ENCODE measurements around the gene ZNF675.
"Not testable (repeated sequence)": the region's sequence is repeated elsewhere in the genome, so short reads cannot be mapped to it uniquely, and the experiment has no call there.

ZNF675 gene

DNA sequence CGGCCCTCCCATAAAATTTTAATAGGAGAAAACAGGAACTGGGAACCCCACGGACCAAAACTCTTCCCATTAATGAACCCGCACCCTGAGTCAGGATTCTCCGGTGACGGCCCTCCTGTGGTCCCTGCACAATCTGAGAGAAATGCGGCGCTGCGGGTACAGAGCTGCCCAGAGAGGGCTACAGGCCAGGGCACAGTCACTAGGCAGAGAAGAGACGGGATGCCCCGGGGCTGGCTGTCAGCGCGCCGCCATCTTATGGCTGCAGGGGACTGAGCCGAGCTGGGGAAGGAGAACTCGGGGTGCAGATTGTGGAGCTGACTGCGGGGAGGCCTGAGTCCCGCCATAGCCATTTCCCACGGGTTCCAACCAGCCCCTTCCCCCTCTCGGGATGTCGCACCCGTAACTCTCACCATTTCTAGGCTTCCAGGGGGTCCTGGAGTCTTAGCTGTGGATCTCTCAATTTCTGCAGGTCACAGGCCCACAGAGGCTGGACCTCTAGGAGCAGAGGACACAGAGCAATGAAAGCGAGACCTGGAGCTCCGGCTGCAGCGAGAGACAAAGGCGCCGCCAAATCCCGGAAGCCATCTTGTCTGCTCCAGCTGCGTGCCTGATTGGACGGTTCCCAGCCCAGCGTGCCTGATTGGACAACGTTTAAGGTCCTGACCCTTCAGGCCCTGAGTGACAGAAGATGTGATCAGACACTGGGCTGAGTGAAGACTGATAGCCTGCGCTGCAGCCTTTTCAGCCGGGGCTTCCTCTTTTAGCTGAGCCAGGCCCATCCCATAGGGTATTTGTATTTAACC lies at the start of gene ZNF675:
TSS of gene ZNF675 (minus strand) at position 592 of the 803 bp plus-strand sequence. CDS start at position 413, 179 bp downstream.
- FAIRE-seq = peak; percentile 96
- DNase-seq (ENCODE audit: insufficient read length, low spot score) = peak; percentile 46

DNA sequence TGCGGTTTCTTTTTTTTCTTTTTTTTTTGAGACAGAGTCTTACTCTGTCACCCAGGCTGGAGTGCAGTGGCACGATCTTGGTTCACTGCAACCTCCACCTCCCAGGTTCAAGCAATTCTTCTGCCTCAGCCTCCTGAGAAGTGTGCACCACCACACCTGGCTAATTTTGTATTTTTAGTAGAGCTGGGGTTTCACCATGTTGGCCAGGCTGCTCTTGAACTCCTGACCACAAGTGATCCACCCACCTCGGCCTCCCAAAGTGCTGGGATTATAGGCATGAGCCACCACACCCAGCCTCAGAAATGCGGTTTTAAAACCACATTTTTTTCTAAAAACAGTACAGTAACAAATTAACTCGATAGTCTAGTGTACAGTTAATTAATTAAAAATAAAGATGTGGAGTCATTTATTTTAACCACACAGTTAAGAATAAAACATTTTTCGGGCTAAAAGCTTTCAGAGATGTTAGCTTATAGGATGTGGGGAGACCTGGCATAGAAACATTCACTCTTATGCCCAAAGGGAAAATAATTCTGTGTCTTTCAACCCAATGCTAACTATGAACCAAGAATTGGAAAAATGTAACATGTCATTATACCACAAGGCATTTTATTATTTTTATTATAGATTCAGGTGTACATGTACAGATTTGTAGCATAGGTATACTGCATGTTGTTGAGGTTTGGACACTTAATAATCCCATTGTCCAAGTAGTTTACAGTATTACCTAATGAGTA lies 43.9 kb upstream of the ZNF675 start:
- DNase-seq (ENCODE audit: insufficient read length, low spot score); FAIRE-seq: not testable (repeated sequence)

DNA sequence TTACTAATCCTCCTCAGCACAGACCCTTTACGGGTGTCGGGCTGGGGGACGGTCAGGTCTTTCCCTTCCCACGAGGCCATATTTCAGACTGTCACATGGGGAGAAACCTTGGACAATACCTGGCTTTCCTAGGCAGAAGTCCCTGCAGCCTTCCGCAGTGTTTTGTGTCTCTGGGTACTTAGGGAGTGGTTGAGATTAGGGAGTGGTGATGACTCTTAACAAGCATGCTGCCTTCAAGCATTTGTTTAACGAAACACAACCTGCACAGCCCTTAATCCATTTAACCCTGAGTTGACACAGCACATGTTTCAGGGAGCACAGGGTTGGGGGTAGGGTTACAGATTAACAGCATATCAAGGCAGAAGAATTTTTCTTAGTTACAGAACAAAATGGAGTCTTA lies 37.1 kb upstream of the ZNF675 start:
- not testable (repeated sequence) for FAIRE-seq; DNase-seq (ENCODE audit: insufficient read length, low spot score)

DNA sequence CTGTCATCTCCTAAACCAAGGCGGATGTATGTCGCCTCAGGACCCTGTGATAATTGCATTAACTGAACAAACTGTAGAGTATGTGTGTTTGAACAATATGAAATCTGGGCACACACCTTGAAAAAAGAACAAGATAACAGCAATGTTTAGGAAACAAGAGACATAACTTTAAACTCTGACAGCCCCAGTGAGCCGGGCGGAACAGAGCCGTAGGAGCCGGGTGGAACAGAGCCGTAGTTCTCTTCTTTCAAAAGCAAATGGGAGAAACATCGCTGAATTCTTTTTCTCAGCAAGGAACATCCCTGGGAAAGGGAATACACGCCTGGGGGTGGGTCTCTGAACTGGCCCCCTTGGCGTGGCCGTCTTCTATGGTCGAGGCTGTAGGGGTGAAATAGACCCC lies 31.8 kb upstream of the ZNF675 start:
- DNase-seq (ENCODE audit: insufficient read length, low spot score) (no peak), FAIRE-seq (no peak)

DNA sequence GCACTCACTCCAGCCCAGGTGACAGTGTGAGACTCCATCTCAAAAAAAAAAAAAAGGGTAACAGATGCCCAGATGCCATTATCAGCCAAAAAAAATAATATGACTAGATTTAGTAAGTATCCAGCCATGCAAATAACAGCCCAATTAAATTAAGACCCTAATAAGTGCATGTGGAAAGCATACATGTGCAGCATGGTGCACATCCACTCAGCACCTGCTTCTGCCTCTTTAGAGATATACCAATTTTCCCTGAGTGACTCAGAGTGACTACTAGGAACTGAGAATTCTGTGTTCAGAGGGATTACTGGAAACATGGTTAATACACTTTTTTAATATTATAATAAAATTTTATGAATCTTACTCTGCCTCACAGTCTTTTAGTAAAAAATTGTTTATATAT lies 29.8 kb upstream of the ZNF675 start:
- no peak for DNase-seq (ENCODE audit: insufficient read length, low spot score)
- no peak for FAIRE-seq

DNA sequence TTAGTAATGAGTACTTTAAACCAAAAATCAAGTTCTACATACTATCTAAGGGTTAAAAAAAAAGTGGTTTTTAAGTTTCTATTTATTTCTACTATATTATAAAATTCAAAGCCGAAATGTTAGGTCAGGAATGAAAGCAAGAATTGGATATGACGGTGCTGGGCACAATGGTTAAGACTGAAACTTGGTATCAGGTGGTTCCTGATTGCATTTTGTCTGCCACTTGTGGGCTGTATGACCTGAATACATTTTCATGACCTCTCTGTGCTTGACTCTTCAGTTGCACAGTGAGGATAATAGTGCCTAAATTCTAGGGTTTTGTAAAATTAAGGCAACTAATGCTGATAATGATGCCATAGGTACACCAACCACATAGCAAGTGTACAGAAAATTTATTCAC lies 22.3 kb upstream of the ZNF675 start:
- DNase-seq (ENCODE audit: insufficient read length, low spot score) (no peak), FAIRE-seq (no peak)

DNA sequence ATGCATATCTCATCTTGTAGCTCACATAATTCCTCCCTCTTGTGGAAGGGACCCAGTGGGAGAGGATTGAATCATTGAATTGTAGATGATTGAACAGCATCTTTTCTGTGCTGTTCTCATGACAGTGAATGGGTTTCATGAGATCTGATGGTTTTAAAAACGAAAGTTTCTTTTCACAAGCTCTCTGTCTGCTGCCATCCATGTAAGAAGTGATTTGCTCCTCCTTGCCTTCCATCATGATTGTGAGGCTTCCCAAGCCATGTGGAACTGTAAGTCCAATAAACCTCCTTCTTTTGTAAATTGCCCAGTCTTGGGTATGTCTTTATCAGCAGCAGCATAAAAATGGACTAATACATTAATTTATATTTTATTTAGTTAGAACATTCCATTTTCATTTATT lies 19.6 kb upstream of the ZNF675 start:
- no peak for FAIRE-seq
- DNase-seq (ENCODE audit: insufficient read length, low spot score) = no peak

DNA sequence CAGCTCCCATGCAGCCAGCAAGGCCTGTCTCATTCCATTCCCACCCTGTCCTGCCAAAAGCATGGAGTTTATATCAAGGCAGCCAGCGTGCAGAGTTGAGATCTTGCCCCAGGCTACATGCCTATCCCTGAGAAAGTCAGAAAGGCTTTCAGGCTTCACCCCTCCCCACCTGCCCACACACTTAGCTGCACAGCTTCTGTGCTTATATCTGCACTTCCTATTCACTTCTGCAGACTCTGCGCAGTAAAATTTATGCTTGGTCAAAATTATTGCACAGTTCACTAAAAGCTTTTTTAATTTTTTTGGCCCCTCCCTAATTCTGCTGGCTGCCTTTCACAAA lies 12.5 kb upstream of the ZNF675 start:
- no peak for FAIRE-seq

DNA sequence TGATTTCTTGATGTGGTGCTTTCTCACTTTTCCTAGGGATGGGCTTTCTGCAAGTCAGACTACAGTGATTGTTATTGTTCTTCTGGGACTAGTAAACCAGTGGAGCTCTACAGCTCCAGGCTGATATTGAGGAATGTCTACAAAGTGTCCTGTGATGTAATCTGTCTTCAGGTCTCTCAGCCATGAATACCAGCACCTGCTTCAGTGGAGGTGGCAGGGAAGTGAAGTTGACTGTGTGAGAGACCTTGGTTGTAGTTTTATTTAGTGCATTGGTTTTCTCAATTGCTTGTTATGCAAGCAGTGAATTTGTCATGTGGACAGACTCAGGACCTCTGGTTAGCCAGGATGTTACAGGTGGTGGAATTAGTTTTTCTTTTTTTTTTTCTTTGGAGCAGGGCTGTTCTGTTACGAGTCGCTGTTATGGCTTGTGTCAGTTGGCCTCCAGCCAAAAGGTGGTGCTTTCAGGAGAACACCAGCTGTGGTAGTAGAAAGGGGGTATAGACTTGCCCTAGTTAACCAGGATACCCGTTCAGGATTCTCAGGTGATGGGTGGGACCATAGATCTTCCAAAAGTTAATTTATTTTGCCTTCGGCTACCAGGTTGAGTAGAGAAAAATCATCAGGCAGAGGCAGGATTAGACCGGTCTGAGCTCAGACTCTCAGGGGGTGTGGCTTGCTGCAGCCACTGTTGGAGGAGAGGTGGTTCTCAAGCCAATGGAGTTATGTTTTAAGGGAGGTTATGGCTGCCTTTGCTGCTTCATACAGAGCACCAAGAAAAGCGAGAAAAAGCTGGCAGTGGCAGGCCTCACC lies 11.9 kb upstream of the ZNF675 start:
- no peak for FAIRE-seq
- no peak for DNase-seq (ENCODE audit: insufficient read length, low spot score)

More for the DNA sequence above, 12.5 kb upstream of the ZNF675 start:
- DNase-seq (ENCODE audit: insufficient read length, low spot score) = no peak

DNA sequence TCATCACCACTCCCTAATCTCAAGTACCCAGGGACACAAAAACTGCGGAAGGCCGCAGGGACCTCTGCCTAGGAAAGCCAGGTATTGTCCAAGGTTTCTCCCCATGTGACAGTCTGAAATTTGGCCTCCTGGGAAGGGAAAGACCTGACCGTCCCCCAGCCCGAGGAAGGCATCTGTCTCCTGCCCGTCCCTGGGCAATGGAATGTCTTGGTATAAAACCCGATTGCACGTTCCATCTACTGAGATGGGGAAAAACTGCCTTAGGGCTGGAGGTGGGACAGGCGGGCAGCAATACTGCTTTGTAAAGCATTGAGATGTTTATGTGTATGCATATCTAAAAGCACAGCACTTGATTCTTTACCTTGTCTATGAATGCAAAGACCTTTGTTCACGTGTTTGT lies 5.9 kb upstream of the ZNF675 start:
- FAIRE-seq = not testable (repeated sequence)

DNA sequence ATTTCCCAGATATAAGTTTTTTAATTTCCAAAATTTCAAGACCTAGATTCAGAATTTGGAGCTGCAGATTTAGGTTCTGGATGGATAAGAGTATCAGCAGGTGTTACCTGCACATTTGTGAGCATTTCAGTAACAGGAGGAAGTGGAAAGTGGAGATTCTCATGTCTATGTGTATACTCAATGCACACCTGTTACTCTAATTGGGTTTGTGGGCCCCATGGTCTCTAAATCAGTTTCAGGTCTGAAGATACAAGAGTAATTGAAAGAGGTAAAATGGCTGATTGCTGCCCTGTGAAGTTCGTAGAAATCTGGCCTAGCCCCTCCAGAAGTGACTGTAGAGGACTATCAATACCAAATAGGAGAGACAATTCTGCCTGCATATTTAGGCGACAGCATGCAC lies 13.9 kb downstream of the ZNF675 start:
- FAIRE-seq = no peak
- DNase-seq (ENCODE audit: insufficient read length, low spot score) = no peak

More for the DNA sequence above, 5.9 kb upstream of the ZNF675 start:
- DNase-seq (ENCODE audit: insufficient read length, low spot score) = not testable (repeated sequence)

DNA sequence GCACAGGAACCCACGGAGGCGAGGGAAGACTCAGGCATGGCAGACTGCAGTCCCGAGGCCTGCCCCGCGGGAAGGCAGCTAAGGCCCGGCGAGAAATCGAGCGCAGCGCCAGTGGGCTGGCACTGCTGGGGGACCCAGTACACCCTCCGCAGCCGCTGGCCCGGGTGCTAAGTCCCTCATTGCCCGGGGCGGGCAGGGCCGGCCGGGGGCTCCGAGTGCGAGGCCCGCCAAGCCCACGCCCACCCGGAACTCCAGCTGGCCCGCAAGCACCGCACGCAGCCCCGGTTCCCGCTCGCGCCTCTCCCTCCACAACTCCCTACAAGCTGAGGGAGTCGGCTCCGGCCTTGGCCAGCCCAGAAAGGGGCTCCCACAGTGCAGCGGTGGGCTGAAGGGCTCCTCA lies 18.4 kb downstream of the ZNF675 start:
- not testable (repeated sequence) for DNase-seq (ENCODE audit: insufficient read length, low spot score); FAIRE-seq

DNA sequence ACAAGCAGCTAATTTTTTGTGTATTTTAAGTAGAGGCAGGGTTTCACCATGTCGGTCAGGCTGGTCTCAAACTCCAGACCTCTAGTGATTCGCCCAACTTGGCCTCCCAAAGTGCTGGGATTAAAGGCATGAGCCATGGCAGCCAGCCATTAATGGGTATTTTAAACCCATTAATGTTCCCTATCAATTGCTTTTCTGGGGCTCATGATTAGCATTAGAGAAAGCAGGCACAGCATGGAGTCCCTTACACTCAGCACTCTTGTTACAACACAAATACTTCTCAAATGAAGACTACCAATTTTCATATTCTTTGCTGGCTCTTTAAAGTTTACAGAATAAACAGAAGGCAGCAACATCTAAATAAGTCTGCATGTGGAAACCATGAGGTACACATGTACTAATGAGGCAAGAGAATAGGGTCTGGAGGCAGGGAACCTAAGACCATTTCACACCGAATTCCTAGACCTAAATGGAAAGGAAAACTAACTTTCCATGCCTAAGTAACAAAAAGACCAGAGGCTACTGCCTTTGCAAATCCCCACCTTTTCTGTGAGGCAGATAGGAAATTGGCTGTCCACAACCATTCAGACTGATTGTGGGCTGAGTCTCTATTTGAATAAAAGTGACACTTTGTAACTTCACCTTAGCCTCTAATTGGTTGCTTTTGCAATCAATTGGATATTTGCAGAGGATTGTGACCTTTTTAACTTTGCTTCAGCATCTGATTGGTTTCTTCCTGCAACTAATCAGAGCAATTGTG lies 21.2 kb downstream of the ZNF675 start:
- no peak for FAIRE-seq
- DNase-seq (ENCODE audit: insufficient read length, low spot score) = no peak

DNA sequence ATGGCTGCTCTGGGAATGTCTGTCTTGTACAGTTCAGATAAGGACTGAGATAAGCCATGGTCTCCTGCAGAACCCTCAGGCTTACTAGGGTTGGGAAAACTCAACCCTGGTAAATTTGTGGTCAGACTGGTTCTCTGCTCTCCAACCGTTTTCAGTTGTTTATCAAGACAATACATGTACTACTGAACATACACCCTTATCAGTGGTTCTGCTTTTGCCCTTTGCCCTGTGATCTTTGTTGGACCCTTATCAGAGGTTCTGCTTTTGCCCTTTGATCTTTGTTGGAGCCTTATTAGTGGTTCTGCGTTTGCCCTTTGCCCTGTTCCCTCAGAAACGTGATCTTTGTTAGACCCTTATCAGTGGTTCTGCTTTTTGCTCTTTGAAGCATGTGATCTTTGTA lies 37.2 kb downstream of the ZNF675 start:
- not testable (repeated sequence) for FAIRE-seq; DNase-seq (ENCODE audit: insufficient read length, low spot score)
